ENCODE results near the gene SPINT1.
A peak's percentile ranks its signal among the peaks of the same experiment; 100 is the strongest.

DNA sequence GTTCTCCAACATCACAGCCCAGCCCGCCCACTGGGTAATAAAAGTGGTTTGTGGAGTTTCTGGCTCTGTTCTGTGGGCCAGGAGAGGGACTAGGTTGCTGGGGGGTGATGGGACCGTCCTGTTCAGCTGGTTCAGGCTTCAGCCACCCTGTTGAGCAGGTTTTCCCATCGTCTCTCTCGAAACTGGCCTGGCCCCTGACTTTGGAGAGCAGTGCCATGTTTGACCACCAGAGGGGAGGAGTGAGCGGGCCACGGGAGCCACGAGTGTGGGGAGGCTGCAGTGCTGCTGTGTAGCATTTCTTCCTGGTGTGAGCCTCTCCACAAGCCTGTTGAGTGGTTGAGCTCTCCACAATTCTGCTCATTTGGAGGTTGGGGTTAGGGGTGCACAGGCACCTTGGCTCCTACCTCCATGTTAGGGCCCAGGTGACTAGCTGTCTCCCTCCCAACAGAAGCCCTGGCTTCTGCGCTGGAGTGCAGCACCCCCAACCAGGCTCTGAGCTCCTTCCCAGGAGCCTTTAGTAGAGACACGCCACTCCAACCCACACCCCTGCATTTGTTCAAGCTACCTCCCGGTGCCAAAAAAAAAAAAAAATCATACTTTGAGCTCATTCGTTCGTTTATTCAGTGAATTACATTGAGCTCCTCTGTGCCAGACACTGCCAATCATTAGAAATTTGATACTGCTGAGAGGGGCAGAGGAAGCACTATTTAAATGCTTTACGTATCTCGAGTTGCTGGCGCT is 13.9 kb downstream of the SPINT1 start:
- TF ChIP-seq, protein P1, sequence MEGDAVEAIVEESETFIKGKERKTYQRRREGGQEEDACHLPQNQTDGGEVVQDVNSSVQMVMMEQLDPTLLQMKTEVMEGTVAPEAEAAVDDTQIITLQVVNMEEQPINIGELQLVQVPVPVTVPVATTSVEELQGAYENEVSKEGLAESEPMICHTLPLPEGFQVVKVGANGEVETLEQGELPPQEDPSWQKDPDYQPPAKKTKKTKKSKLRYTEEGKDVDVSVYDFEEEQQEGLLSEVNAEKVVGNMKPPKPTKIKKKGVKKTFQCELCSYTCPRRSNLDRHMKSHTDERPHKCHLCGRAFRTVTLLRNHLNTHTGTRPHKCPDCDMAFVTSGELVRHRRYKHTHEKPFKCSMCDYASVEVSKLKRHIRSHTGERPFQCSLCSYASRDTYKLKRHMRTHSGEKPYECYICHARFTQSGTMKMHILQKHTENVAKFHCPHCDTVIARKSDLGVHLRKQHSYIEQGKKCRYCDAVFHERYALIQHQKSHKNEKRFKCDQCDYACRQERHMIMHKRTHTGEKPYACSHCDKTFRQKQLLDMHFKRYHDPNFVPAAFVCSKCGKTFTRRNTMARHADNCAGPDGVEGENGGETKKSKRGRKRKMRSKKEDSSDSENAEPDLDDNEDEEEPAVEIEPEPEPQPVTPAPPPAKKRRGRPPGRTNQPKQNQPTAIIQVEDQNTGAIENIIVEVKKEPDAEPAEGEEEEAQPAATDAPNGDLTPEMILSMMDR (IDR thresholded peaks at IDR 0.05; ENCODE audit: low read depth, low read length, missing input control) = peak; percentile 92
- TF ChIP-seq GABPA (IDR thresholded peaks at IDR 0.05 in 1 of 2, conservative IDR thresholded peaks at IDR 0.05 in 1 of 2) = no peak
- TF ChIP-seq, protein P2, sequence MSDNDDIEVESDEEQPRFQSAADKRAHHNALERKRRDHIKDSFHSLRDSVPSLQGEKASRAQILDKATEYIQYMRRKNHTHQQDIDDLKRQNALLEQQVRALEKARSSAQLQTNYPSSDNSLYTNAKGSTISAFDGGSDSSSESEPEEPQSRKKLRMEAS (IDR thresholded peaks at IDR 0.05) = no peak
- TF ChIP-seq, protein P3, sequence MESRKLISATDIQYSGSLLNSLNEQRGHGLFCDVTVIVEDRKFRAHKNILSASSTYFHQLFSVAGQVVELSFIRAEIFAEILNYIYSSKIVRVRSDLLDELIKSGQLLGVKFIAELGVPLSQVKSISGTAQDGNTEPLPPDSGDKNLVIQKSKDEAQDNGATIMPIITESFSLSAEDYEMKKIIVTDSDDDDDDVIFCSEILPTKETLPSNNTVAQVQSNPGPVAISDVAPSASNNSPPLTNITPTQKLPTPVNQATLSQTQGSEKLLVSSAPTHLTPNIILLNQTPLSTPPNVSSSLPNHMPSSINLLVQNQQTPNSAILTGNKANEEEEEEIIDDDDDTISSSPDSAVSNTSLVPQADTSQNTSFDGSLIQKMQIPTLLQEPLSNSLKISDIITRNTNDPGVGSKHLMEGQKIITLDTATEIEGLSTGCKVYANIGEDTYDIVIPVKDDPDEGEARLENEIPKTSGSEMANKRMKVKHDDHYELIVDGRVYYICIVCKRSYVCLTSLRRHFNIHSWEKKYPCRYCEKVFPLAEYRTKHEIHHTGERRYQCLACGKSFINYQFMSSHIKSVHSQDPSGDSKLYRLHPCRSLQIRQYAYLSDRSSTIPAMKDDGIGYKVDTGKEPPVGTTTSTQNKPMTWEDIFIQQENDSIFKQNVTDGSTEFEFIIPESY (IDR thresholded peaks at IDR 0.05) = no peak
- no peak for TF ChIP-seq TAF1 (conservative IDR thresholded peaks at IDR 0.05)

Measured in liver (tissue), 3 donors.